C4-2B (cell line): Measurements from ENCODE around the gene NELL1.

ENCODE experiments used
- ZFX ChIP-seq: fragments of 450-650 bp; IDR thresholded peaks from 2 replicates; pipeline ENCODE4 v1.6.1; 2017
- TF ChIP-seq, protein P1 (sequence below): fragments of 450-650 bp; conservative IDR thresholded peaks from 2 replicates; pipeline ENCODE4 v1.5.1; 2017; ENCODE audit warnings: mild to moderate bottlenecking

GRCh38 chr11:21350613-21351012 is 681.2 kb downstream of the NELL1 start:
- TF ChIP-seq, protein P1, sequence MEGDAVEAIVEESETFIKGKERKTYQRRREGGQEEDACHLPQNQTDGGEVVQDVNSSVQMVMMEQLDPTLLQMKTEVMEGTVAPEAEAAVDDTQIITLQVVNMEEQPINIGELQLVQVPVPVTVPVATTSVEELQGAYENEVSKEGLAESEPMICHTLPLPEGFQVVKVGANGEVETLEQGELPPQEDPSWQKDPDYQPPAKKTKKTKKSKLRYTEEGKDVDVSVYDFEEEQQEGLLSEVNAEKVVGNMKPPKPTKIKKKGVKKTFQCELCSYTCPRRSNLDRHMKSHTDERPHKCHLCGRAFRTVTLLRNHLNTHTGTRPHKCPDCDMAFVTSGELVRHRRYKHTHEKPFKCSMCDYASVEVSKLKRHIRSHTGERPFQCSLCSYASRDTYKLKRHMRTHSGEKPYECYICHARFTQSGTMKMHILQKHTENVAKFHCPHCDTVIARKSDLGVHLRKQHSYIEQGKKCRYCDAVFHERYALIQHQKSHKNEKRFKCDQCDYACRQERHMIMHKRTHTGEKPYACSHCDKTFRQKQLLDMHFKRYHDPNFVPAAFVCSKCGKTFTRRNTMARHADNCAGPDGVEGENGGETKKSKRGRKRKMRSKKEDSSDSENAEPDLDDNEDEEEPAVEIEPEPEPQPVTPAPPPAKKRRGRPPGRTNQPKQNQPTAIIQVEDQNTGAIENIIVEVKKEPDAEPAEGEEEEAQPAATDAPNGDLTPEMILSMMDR = no peak
- no peak for TF ChIP-seq ZFX
